ENCODE measurements around the gene CTRL.
"Not testable (repeated sequence)": the region's sequence is repeated elsewhere in the genome, so short reads cannot be mapped to it uniquely, and the experiment has no call there.

Gene CTRL

DNA sequence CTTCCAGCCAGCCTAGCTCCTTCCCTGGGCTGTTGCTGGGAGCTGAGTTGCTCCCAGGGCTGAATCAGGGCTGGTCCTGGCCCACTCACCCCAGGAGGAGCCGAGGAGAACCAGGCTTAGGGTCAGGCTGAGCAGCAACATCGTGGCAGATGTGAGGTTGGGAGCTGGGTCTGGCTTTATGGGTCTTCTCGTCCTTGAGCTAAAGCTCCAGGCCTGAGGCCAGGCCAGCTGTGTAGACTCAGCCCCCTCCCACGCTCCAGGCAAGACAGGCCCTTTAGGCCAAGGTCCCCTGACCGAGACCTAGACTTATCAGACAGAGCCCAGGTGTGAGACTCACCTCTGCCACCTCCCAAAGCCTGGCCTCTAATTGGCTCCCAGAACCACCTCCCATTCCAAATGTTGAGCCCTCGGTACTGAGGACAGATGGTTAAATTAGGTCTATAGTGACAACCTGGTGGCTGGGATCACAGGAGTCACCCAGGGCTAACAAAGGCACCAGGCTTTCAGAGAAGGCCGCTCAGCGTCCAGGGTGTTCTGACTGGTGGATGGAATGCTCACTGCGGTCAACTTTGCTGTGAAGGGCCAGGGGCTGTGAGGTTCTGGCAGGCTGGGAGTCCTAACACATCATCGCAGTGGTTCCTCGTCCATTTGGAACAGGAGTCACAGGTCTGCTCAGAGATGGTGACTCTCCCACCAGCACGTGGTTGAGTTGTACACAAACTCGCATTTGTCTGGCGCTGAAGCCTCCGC, at the start of gene CTRL:
TSS of gene CTRL (minus strand) at position 151 of the 750 bp plus-strand sequence. CDS start at position 141, 10 bp downstream.
- no peak for DNase-seq

DNA sequence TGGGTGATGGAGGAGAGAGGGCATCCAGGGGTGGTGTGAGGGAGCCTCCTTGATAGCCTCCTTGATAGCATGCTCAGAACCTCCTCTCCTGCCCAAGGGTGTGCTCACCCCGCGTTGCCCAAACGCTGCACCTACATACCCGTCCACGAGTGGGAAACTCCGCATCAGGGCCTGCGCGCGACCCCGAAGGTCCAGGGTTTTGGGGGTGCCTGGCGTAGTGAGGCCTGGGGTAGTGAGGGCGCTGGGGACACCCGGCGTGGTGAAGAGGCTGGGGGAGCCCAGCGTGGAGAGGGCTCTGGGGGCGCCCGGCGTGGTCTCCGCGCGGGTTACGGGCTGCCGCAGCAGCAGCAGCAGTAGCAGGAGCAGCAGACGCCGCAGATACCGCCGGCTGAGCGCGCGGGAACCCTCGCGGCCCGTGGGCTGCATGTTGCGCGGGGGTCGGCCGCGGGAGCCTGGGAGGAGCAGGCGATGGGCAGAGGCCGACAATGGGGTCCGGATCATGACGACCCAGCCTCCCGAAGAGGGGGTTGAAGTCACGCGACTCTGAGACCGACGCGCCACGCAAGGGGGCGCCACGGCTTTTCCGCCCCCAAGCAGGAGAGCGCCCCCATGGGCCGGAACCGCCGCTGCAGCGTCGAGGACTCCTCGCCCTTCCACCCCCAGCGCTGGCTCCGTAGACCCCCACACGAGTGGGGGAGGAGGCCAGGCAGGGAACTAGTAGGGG, 48.5 kb upstream of the CTRL start, which contains the start of gene DPEP3:
TSS of gene DPEP3 (minus strand) at position 545 of the 724 bp plus-strand sequence. CDS start at position 426, 119 bp downstream.
- no peak for DNase-seq

DNA sequence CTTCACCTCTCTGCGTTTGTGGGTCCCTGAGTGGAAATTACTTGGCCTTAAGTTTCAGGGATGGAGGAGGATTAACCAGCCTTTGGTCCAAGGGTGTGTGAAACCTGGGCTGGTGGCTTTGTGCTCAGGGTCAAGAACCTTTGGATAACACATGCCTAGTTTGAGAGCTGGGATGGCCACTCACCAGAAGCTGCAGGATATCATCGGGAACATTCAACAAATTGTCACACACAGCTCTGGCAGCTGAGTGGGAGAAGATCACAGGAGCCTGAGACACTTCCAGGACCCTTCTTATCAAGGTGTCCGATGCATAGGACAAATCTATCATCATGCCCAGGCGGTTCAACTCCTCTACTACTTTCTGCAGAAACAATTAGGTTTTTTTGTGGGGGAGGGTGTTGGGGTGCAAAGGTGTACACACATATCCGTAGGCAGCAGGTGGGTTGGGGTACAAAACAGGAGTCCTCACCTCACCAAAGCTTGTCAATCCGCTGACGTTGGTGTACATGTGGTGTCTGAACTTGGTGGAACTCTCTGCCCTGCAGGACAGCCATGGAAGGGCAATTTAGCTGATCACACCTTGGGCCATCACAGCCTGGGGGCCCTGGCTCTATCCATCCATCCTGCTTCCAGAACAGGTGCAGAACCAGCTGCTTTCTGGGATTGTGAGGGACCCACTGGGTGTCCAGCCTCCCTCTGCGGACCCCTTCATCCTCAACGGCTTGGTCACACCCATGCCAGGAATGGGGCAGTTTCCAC, 46.0 kb upstream of the CTRL start:
- no peak for DNase-seq

DNA sequence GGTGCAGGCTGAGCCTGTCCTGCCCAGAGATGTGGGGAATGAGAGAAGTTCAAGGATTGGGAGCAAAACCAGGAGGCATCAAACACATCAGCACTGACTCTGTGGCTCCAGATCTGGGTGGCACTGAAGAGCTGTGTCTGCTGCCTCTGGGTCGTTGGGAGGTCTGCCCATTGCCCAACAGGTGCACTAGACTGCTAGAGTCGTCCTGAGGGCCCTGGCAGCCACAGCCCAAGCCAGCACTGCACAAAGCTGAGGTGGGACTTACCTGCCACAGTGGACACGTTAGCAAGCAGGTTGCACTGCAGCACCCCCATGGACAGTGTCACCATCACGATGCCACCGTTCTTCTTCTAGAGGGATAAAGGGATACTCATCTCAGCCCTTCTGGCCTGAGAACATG, 45.3 kb upstream of the CTRL start:
- no peak for DNase-seq

DNA sequence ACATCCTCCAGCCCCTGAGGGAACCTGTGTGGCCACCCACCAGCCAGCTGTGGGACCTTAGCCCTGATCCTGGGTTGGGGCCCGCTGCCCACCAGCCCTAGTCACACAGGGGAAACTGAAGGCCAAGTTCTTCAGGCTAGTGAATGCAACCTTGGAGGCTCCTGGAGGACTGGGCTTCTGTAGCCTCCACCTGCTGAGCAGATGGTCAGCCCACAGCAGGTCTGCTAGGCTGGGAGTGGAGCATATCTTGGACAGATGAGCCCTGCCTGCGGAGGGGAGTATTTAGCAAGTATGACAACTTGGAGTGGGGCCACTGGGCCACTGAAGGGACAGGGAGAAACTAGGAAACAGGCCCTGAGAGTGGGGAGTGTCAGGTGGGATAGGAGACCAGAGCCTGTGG, 44.5 kb upstream of the CTRL start:
- DNase-seq = no peak

DNA sequence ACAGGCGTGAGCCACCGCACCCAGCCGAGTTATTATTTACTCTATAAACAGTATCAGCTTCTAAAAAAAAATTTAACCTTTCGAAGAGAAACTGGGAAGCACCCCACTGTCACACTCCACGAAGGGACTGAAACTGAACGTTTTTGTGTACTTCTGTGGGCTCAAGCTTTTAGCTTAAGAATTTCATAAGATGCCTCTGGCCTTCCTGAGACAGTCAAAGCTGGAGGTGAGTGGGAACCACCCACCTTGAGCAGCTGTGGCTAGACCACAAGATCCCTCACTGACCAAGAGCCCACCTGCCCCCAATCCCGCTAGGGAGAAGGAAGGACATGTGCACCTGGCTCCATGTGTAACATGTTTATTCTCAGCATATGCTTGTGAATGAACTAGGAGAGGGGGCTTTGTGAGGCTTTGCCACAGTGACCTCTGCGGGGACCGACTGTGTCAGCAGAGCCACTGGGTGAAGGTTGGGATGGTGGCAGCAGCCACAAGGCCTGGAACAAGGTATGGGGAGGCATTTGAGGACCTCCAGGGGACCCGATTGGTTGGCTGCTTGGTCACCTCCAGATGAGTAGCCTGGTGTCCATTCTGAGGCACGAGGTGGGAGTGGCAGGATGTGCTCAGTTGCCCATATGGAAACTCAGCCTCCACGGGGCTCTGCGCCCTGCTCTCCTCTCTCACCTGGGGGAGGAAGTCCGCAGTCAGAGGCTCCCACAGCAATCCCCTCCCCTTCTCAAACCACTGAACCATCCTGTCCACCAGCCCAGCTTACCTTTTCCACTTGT, 43.9 kb upstream of the CTRL start:
- no peak for DNase-seq

DNA sequence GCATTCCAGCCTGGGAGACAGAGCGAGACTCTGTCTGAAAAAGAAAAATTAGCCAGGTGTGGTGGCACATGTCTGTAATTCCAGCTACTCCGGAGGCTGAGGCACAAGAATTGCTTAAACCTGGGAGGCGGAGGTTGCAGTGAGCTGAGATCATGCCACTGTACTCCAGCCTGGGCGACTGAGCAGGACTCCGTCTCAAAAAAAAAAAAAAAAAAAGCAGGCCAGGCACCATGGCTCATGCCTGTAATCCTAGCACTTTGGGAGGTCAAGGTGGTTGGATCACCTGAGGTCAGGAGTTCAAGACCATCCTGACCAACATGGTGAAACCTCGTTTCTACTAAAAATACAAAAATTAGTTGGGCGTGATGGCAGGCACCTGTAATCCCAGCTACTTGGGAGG, 40.6 kb upstream of the CTRL start:
- DNase-seq = not testable (repeated sequence)

DNA sequence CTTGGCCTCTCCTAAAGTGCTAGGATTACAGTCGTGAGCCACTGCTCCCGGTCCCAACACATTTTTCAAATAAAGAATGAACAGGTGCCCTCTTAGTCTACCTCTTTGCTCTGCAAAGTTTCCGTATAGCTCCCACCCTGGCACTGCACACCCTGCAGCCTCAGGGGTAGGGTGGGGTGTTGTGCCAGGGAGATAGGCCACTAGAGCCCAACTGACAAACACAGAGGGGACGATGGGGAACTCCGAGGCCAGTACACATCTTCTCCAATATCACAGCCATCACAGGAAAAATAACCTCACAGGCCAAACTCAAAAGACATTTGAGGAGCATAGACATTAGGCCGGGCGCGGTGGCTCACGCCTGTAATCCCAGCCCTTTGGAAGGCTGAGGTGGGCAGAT, 39.4 kb upstream of the CTRL start:
- DNase-seq = no peak

DNA sequence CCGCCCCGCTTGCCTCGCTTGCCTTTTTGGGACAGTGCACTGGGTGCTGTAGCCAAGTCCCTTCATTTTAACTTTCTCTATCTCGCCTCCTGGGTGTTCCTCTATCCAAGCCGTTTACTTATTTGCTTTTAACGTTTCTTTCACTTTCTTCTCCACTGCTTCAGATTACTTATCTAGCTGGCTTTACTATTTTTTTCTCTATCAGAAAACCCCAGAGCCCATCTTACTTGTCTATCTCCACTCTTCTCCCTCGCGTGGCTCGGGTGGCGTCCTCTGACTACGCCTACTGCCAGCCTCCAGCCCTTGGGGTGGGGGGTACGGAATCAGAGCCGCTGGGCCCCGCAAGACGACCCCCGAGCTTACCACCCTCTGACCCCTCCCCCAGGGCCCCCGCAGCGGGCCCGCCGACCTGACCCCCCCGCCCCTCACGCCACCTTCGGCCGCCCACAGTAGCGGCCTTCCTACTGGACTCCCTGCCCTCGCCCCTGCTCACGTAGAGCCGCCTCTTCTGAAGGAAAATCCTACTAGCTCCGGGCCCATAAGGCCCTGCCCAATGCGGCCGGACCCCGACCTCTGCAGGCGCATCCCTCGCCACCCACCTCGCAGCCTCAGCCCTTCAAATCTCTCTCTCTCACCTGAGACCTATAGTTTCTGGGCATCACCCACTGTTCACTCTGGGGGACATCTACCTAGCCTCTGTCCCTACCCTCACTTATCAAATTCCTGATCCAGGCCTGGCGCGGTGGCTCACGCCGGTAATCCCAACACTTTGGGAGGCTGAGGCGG, 37.8 kb upstream of the CTRL start:
- no peak for DNase-seq

DNA sequence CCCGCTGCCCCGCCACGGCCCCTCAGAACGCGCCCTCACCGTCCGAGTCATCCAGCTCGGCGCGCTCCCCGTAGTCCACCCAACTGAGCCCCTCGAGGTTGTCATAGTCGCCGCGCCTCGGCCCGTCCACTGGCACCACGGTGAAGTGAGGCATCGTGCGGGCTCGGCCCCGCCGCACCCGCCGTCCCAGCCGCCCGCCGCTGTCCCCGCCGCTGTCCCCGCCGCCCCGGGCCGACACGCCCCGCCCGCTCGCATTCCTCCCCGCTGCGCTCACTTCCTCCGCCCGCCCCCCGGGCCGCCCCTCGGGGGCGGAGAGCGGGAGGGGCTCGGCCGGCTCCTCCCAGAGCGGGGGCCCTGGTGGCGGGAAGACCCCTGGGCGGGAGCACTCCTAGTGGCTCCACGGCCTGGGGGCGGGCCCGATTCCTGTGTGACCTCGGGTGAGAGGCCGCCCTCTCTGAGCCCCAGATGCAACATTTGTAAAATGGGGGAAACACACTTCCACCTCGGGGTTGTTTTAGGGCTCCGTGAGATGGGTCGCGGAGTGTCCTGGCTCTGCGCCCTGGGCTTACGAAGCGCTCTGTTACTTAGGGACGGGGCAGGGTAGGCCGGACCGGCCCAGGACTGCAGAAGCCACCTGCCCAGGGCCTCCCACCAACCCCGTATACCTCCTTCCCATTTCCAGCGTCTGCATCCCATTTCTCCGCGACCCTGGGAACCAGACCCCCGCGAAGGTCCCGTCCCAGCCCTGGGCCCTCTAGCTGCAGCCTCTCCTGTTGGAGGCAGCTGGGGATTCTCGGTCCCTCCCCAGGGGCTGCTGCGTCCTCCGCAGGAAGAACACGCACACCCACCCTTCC, 37.0 kb upstream of the CTRL start, which contains the start of gene SLC12A4:
TSS of gene SLC12A4 (minus strand) at position 238 of the 854 bp plus-strand sequence. CDS start at position 154, 84 bp downstream.
- DNase-seq = no peak

DNA sequence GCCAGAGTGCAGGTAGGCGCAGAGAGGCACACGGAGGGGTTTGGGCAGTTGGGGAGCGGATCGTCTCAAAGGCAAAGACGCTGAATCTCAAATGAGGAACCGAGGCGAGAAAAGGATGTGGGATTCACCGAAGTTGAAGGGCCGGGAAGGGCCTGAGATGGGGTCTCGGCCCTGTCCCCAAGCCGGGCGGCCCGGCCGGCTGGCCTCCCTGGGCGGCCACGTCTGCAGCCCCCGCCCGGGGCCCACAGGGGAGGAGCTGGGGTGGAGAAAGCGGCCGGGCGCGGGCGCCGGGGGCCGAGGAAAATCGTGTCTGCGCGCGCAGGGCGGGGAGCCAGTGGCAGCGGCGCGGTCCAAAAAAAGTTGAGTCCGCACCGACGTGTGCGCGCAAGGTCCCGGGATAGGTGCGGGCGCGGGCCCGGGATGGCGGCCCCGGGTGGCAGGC, 36.3 kb upstream of the CTRL start:
- no peak for DNase-seq

DNA sequence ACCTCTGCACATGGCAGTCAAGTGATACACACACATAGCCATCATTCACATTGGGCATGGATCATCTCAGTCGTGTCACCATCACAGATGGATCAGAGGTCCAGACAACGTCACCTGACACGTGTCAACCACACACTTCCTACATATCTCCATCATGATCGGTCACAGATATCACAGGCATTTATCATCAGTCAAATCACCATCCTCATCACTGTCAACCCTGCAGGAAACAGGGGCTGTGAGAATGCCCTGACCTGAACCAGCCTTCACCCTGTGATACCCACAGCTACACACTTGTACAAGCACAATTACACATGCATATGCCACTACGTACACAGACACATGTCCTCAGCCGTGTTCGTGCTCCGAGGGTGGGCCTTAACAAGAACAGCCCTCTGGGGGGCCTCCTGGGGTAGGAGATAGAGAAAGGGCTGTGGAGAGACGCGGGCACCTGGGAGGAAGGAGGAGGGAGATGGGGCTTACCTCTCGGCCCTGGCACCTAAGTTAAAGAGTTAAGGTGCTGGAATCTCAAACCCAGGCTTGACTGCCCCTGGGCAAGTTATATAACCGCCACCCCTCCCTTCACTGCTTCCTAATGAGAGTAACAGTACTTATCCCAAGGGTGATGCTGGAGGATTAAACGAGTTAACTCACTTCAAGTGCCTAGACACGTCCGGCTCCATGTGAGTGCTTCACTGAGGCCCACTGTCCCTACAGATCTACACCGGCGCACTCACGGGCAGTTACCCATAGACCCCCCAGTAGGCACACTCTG, 35.7 kb upstream of the CTRL start:
- DNase-seq = no peak

DNA sequence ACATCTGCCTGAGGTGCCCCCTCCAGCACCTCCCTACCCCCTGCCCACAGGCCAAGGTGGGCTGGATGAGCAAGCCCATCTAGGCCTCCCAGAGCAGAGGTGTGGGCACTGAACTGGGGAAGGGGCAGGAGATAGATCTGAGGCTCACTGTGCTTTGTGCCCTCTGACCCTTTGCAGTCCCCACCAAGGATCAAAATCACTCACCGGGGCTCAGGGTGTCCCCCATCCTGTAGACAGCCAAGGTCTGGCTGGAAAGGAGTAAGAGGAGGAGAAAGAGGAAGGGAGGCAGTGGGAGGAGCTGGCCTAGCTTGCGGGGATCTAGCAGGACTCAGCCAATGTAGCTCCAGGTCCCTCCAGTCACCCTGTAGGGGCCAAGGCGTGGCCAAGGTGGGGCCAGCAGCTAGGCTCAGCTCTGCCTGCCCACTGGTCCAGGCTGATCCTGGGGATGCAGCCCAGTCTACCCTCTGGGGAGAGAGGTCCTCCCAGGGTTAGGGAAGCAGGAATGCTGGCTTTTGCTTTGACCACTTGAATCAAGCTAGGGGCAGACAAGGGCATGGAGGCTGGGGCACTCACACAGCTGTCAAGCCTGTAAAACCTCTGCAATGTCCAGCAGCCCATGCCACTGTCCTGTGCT, 35.0 kb upstream of the CTRL start:
- no peak for DNase-seq

DNA sequence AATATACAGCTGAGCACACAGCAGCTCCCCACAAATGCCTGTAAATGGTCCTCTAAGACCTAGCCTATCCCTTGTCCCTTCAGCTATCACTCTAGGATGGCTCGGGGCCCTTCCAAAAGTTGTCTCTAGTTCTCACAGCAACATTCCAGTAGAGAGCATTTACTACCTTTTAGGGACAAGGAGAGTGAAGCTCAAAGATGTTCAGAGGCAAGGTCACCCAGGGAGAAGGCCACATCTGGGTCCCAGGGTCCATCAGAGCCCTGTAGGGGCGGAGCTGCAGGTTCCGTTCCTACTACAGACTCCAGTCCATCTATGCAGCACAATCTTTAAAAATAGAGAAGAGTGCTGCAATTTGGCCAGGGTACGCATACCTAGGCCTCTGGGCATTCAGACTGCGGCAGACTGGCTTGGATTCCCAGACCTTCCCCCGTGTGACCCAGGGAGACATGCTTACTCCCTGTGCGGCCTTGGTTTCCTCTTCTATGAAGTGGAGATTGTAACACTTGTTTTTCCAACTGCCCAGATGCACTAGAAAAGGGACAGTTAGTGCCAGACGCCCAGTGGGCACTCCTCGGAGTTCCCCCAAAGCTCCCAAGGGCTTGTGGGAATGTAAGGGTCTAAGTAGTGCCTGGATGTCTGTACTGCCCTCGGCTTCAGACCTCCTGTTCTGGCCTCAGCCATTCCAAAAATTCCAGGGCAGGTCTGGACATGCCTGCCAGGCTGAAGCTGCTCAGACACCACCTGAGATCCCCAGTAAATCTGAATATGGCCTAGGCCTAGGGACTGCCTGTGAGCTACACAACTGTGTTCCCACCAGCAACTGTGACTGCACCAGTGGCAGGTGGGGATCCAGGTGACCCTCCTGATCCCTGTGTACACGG, 34.2 kb upstream of the CTRL start:
- DNase-seq = no peak

DNA sequence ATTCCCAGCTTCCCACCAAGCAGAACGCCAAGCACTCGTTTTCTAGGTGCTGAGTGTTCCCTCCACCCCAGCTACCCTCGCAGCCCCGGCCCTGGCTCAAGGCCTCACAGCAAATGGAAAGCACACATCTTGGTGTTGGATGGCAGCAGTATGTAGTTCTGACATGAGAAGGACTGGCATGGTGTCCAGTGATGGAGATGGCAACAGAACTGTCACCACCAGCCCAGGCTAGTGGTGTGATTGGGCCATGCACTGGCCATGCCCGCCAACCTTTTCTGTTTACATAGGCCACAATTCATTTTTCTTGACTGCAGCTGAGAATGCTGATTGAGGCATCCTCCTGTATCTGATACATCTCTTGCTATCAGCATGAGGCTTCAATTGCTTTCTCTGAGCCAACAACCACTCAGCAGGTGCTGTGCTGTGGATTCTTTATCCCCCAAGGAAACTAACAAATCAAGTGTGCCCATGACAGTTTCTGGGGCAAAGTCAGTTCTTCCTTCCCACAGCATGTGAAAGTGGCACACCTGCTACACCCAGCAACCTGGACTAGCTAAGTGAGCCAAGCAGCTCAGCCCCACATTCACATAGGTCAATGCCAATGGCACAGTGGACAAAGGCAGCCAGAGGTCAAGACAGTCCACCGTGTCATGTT, 32.9 kb upstream of the CTRL start:
- DNase-seq = no peak

DNA sequence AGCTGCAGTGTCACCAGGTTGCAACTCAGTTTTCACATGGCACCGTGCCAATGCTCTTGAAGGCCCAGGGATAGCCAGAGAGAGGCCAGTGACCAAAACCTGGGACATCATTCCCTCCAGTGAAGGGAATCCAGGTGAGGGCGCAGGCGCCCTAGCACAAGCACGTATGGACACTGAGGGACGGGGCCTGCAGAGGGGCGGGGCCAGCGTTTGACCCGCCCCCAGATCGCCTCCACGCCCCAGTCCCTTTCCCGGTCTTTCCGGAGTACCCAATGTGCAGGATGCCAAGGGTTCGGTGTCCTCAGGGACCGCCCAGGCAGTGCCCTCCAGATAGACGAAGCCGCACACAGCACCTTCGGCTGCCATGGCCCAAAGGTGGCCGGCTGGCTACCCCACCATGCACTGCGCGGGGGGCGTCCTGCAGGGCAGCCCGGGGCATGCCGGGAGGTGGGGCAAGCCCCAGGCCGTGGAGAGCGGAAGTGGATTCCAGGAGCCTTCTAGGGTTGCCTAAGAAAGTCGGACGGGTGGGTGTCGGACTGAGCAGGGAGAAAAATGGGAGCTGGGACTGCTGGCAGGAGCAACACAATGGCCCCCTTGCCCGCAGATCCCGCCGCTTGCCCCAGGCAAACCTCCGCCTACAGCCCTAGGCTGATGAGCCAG, 32.1 kb upstream of the CTRL start:
- DNase-seq = no peak

DNA sequence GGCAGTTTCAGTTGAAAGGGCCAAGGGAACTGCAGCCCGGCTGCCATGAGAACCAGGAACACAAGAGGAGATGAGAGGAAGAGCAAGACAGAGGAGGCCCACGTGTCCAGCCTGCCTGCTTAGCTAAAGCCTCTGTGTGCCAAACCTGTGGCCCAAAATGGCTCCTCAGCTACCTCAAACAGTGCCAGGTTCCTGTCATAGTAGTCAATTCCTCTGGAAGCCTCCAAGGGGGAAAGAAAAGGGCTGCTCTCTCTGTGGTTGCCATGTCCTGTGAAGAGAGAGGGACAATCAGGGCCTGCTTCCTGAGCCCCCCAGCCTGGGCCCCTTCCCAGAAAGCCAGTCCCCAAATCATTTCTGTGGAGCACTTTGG, 31.6 kb upstream of the CTRL start:
- no peak for DNase-seq
